Lower lobe of right lung (tissue), 2 donors: ENCODE measurements around the gene SETD1A. TPM values are rescaled to one million over a fixed set of nuclear protein-coding genes. Genes with fewer than 3 reads are reported as not detected.

Experiments
- ATAC-seq, 2 donors: fragments of 200-7000 bp; cut with Tn5 transposase; one replicate each; pipeline ENCODE4 v1.9.1; 2020 to 2022; ENCODE audit warnings: mild to moderate bottlenecking in 2 of 2, moderate library complexity in 2 of 2
- DNase-seq: peaks from one replicate; pipeline ENCODE4 v3.0.0-alpha.2; 2020
- H3K27ac ChIP-seq: fragments of 200-600 bp; one replicate; pipeline ENCODE4 v1.8.0; 2022
- H3K27me3 ChIP-seq: fragments of 200-600 bp; one replicate; pipeline ENCODE4 v1.8.0; 2022; ENCODE audit warnings: low read depth
- H3K36me3 ChIP-seq: fragments of 200-600 bp; one replicate; pipeline ENCODE4 v1.8.0; 2022; ENCODE audit warnings: mild to moderate bottlenecking
- H3K4me1 ChIP-seq: fragments of 200-600 bp; one replicate; pipeline ENCODE4 v1.8.0; 2022
- H3K4me3 ChIP-seq: fragments of 200-600 bp; one replicate; pipeline ENCODE4 v1.8.0; 2022; ENCODE audit warnings: mild to moderate bottlenecking
- H3K9me3 ChIP-seq: fragments of 200-600 bp; one replicate; pipeline ENCODE4 v1.8.0; 2022
- CTCF ChIP-seq: fragments of 200-600 bp; IDR thresholded peaks from one replicate; pipeline ENCODE4 v1.8.0; 2022; ENCODE audit warnings: antibody characterized with exemption, mild to moderate bottlenecking
- intact Hi-C: fragments of 100-400 bp; cut with DNase I; formaldehyde crosslinking; loops from one replicate; pipeline ENCODE4 v1.11.0; 2022
- long read RNA-seq: library from polyadenylated mRNA; unstranded; transcript quantifications from one replicate; pipeline ENCODE4 v2.0.0, GENCODE V29; 2021
- total RNA-seq: library from RNA; stranded (reverse); fragmentation: NEBNext Ultra II Directional; extraction: Animal tissue kit (Norgen Biotek cat#: 25700); gene quantifications from one replicate; pipeline ENCODE4 v1.2.1, GENCODE V29; 2021
- donor health status: DM: no; HTN: yes; CAD: no; lungs with severe emphysema.

Gene SETD1A
- total RNA-seq: 15.0 TPM
- long read RNA-seq, partial matches to known transcripts: 5 of 7 reads
- long read RNA-seq, other reads (novel, unspliced or antisense): 2 of 7 reads

- Histone ChIP-seq H3K4me1 (peaks cover 33% of the 10 kb centered on the region), H3K4me3 (peak within 1 kb of the TSS; percentile 82), H3K9me3 (no peaks in the 10 kb centered on the region), H3K27ac (peak within 1 kb of the TSS; percentile 98), H3K27me3 (no peaks in the 10 kb centered on the region), H3K36me3 (peaks cover 36% of the 10 kb centered on the region)
- DNase-seq (peak; percentile 99), ATAC-seq (peak; percentile 96 to 97)
- intact Hi-C loops: no loop called here
- TF ChIP-seq CTCF: no peak
Observed at GRCh38 chr16:30957456-30958174, at the start of gene SETD1A. SETD1A (plus strand) TSS chr16:30957754; CDS start chr16:30958732, 978 bp downstream.

- no peak overlapping the region for H3K27ac ChIP-seq
- no peaks in the 10 kb centered on the region for H3K9me3 ChIP-seq
- no peaks in the 10 kb centered on the region for H3K27me3 ChIP-seq
- no peak overlapping the region for H3K4me3 ChIP-seq
- intact Hi-C loops: no loop called here
- no peaks in the 10 kb centered on the region for H3K36me3 ChIP-seq
- no peak for DNase-seq
- H3K4me1 ChIP-seq: no peaks in the 10 kb centered on the region
- ATAC-seq: no peak
- TF ChIP-seq CTCF: no peak
Observed at GRCh38 chr16:30910427-30911029, 47.0 kb upstream of the SETD1A start.

GRCh38 chr16:30912794-30913412 lies 44.7 kb upstream of the SETD1A start:
- ATAC-seq (no peak), DNase-seq (no peak)
- intact Hi-C loops: no loop called here

GRCh38 chr16:30914830-30915229 lies 42.7 kb upstream of the SETD1A start:
- Histone ChIP-seq H3K9me3 (no peaks in the 10 kb centered on the region), H3K36me3 (no peaks in the 10 kb centered on the region), H3K27ac (no peak overlapping the region), H3K4me3 (no peak overlapping the region), H3K27me3 (no peaks in the 10 kb centered on the region), H3K4me1 (no peaks in the 10 kb centered on the region)
- no peak for TF ChIP-seq CTCF
- intact Hi-C loops: no loop called here
- DNase-seq (no peak), ATAC-seq (no peak)

More at GRCh38 chr16:30912794-30913412, 44.7 kb upstream of the SETD1A start:
- Histone ChIP-seq H3K4me3 (no peak overlapping the region), H3K27ac (no peak overlapping the region), H3K4me1 (no peaks in the 10 kb centered on the region), H3K36me3 (no peaks in the 10 kb centered on the region), H3K9me3 (no peaks in the 10 kb centered on the region), H3K27me3 (no peaks in the 10 kb centered on the region)
- no peak for TF ChIP-seq CTCF

GRCh38 chr16:30918614-30919013 lies 38.9 kb upstream of the SETD1A start:
- no peak overlapping the region for H3K27ac ChIP-seq
- intact Hi-C loops: no loop called here
- no peaks in the 10 kb centered on the region for H3K27me3 ChIP-seq
- TF ChIP-seq CTCF: no peak
- DNase-seq (no peak), ATAC-seq (no peak)
- H3K36me3 ChIP-seq: no peaks in the 10 kb centered on the region
- H3K9me3 ChIP-seq: no peaks in the 10 kb centered on the region
- no peaks in the 10 kb centered on the region for H3K4me1 ChIP-seq
- no peak overlapping the region for H3K4me3 ChIP-seq
